Activated CD8-positive, alpha-beta memory T cell treated with anti-CD3 and anti-CD28 coated beads, Interleukin-2, amount 50 U/mL, for 4 hours (primary cell): ENCODE results near the gene GDF7.

Experiments used
- DNase-seq: peaks from one replicate; pipeline ENCODE4 v3.0.0-alpha.2; 2020

Gene GDF7

DNA sequence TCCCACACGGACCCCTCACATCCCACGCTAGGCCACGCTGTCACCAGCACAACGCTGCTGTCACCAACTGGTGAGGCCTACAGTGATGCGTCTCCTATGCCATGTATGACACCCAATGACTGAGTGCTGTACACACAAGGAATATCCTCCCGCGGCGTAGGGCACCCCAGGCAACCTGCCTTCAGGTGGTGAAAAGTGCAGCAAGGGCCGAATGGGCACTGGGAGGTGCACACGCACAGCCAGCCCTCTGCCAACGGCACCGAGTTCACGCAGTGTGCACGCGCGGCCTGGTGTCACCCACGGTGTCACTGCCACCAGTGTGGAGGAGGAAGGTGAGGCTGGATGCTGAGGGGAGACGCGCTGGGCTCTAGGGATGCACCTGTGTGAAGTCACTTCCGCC, 20.5 kb upstream of the GDF7 start:
- no peak for DNase-seq

DNA sequence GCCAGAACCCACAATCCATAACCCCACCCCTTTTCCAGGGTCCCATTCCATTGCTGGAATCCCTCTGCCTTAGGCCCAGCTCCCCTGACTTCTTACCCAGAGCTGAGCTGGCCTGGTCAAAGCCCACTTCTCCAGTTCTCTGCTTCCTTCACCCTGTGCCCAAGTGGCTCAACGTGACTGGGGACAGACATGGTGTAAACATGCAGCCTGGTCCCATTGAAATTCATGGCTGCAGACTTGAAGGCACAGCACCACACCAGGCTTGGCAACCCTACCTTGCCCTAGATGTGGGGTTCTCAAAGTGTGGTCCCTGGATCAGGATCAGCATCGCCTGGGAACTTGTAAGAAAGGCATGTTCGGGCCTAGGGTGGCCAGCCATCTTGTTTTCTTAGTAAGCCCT, 19.7 kb upstream of the GDF7 start:
- DNase-seq = no peak

DNA sequence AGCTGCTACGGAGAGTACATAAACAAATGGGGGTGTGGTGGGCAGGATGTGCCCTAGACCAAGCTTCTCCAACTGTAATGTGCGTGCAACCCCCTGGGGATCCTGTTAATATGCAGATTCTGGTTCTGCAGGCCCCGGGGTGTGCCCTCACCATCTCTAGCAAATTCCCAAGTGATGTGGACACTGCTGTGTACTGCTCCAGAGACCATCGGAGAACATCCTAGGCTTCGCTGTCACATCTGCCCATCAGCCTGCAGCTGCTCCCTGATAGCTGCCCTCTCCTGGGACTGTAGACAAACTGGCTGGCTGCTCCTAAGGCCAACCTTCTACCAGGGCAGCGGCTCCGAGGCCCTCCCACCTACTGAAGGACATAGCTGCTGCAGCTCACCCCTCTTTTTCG, 19.2 kb upstream of the GDF7 start:
- no peak for DNase-seq

DNA sequence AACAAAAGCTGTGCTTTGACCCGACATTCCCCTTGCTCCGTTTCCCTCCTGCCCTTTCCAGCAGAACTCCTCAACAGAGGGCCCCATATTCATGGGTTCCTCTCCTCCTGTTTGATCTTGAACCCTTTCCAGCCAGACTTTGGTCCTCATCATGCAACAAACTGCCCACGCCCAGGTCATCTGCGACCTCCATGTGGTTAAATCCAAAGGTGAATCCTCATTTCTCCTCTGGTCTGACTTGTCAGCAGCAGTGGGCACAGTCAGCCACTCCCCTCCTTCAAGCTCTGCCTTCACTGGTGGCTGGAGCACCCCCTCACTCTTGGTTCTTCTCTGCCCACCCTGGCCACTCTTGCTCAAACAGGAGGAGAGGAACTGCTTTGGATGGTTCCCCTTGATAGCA, 18.7 kb upstream of the GDF7 start:
- DNase-seq = no peak

DNA sequence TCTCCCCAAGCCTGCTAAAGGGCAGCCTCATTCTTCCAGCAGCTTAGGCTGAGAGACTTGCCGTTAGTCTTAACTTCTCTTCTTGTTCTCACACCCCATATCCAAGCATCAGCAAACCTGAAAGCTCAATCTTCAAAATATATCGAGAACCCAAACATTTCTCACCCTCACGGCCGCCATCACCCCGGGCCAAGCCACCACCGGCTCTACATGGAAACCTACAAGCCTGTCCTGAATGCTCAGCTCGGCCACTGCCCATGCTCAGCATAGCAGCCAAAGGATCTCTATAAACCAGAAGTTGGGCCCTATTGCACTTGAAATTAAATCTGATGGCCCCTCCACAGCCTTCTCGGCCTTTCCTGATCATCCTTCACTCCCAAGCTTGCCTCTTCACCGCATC, 18.1 kb upstream of the GDF7 start:
- DNase-seq = no peak

DNA sequence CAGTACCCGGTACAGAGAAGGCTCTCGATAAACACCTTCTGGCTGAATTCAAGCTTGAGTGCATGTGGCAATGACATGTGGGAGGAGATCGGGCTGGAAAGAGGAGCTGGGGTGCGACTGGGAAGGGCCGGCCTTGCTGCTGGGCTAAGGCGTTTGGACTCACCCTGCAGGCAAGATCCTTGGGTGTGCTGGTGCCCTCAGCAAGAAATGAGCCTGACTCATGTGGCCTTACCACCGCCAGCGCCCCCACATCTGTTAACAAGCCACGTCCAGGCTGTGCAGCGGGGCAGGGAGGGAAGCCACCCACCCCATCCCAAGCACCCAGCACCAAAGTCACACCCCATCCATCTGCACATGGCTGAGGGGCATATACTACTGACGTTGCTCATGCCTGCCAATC, 17.4 kb upstream of the GDF7 start:
- DNase-seq = no peak

DNA sequence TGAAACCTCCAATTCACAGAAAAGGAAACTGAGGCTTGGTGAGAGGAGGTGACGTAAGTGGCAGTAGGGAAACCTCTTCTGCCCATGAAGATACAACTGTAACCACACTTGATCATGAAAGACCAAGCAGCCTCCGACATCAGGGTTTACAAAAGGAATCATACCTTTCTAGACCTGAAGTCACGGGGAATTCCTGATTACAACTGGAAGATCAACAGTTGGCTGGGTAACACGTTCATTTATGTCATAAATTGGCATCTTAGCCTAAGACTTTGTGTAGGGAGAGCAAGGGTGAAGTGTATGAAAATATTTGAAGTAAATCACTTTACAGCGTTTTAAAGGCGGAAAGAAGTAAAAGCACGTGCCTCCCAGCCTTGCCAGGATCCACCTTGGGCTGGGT, 17.0 kb upstream of the GDF7 start:
- DNase-seq = no peak

DNA sequence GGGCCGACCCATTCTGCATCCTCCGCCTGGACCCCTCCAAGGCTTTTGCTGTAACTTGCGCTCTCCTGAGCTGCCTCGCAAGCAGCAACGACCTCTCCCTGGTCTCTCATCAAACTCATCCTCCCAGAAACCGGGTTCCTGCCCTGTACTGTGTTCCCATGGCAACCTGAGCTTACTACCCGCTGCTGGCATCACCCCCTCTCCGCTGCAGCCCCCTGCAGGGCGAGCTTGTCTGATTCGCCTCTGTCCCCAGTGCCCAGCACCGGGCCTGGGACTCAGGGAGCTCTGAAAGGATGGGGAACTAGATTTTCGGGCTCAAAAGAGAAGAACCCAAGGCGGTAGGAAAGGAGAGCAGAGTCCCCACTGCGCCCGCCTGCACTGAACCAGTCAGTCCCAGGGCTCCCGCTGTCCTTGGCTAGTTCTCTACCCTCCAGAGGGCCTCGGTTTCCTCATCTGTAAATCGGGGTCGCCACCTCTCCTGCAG, 16.5 kb upstream of the GDF7 start:
- no peak for DNase-seq

DNA sequence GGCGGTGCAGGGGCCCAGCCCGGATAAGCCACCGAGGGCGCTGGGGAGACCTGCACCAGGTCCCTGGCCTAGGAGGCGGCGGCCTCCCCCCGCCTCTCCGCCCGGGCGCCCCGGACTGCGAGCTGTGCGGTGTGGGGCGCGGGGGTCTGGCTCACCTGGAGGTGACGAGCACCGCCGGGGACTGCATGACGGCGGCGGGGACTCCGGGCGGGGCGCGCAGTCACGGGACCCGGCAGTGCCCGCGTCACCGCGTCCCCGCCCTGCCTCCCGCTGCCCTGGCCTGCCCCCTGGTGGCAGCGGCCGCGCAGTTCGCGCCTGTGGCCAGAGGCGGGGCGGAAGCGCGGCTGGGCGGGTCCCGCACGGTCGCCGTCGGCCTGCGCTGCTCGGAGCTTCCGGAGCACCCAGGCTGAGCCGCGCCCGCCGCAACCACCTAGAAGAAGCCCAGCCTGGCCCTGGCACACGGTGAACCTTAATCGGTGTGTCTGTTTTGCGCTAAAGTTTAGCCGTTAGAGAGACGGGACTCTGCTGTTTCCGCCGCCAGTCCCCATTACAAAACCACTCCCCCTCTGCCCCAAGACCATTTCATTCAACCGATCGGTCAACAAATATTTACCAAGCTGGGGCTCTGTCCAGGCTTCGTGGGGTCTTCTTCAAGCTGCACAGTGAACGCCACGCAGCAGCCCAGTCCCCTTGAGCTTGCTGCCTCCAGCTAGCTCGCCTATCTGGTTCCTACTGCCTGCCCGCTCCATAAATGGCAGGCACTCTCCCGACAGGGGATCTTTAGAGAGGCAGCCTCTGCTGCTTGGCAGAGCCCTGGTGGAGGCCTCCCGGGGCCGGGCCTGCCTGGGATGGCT, 15.8 kb upstream of the GDF7 start, which contains the start of gene HS1BP3:
TSS of gene HS1BP3 (minus strand) at position 222 of the 854 bp plus-strand sequence. CDS start at position 187, 35 bp downstream.
- peak; percentile 88 for DNase-seq

DNA sequence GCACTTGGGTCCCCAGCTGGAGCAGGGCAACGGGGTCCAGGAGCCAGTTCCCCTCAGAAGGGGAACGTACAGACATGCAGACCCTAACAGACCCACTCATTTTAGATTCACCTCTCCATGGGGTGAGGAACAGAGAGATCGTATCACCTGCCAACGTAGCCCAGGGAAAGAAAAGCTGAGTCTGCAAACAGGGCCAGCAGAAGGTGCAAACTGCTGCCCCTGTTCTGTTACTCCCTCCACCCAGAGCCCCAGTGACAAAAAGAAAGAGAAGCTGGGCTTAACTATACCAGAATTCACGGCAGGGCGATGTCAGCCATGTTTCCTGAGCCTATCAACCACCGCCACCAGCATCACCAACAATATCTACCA, 15.2 kb upstream of the GDF7 start:
- no peak for DNase-seq

DNA sequence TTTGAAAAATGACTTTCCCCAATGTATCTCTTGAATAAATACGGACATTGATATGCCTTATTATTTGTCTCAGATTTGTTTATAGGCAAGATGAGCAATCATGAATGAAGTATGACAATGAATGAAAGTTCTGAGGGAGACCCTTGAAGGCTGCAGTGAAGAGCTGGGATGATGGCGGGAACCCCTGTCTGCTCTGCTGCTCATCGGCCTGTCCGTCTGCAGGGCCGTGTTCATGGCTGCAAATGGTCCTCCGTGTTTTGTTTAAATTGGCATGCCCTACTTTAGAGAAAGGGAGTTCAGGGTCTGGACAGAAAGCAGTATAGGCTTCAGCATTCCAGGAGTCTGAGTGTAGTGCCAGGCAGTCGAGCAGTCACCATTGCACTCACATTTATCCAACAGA, 14.8 kb upstream of the GDF7 start:
- no peak for DNase-seq

DNA sequence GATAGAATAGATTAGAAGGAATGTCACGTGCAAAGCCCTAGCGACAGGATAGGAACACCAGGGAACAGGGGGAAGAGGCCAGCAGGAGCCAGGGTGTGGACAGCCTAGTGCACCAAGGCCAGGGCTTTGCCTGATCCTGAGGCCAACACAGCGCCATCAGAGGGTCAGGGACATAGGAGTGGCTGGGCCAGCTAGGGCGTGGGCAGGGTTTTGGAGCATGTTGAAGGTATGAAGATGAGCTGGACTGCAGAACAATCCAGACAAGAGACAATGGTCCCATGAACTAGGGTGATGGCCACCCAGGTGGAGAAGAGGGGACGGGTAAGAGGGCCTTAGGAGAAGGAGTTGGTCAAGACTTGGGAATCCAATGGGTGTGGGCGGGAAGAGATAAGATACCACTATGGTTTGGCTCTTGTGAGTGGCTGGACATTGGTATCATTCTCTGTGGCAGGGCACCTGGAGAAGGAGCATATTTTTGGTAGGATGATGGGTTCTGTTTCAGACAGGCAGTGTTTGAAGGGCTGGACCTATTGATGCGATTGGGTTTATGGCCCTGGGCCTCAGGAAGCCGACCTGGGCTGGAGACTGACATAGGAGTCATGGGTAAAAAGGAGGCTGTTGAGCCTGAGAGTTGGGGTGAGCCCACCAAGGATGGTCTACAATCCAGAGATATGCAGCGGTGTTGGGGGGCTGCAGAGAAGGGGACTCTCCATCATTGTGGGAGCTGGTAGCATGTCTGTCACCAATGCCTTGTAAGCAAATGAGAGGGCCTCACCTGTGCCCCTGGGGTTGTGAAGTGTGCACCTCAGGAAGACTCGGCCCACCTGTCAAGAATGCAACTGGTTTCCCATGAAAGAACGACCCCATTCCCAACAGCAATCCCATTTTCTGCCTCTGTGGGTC, 14.0 kb upstream of the GDF7 start:
- no peak for DNase-seq

DNA sequence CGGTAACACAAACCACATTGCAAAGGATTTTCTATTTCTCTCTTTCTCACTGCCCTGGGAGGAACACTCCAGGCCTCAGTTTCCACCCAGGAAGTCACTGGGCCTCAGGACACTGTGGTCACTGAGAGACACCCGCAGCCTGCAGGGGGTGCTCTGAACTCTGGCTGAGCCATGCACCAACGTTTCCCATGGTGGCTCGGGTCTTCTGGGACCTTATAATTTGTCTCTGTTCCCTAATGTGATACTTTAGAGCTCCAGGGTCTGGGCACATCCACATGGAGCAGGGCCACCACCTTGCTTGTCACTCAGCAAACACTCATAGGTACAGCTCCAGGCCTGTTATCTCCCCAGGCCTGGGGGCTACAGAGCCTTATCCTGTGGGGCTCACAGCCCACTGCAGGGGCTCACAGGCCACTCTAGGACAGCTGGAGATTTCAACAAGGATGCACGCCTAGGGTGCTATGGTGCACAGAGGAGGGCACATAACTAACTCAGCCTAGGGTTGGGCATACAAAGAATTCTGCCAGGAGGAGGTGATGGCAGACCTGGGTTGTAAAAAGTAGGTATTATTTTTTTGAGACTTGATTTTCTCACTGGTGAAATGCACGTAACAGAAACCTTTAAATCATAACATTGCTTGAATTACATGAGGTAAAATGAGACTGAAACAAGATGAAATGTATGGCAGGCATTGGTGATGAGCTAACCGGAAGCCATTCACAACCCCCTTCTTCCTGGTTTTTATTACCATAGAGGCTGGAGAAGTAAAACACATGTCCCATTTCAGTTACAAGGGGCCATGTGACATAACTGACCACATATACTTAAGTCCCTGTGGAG, 13.0 kb upstream of the GDF7 start:
- DNase-seq = no peak

DNA sequence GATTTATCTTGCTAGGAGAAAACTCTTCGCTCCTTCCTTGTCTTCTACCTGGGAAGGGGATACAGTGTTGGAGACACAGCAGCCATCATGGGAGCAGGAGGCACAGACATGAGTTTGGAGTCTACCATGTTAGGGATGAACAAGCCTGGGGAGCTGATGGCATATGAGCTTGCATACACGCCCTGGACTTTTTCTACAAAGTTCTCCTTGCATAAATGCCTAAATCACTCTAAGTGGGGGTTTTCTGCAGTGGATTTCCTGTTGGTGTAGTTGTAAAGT, 12.5 kb upstream of the GDF7 start:
- no peak for DNase-seq

DNA sequence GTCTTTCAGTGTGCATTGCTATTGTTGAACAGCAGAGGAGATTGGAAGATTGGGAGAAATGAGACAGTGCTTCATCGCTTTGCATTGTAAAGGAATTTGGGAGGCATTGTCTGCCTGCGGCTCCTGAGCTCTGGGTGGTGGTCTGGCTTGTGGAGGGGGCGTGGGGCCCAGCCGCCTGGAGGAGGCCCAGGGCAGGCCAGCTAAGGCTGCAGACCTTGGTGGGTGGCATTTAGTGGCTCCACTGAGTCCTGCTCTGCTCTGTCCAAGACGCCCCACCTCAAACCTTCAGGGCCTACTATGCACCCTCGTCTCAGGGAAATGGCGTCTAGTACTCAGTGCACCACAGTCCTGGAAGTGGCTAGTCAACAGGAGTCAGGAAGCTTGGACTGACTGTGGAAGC, 10.4 kb upstream of the GDF7 start:
- DNase-seq = no peak

DNA sequence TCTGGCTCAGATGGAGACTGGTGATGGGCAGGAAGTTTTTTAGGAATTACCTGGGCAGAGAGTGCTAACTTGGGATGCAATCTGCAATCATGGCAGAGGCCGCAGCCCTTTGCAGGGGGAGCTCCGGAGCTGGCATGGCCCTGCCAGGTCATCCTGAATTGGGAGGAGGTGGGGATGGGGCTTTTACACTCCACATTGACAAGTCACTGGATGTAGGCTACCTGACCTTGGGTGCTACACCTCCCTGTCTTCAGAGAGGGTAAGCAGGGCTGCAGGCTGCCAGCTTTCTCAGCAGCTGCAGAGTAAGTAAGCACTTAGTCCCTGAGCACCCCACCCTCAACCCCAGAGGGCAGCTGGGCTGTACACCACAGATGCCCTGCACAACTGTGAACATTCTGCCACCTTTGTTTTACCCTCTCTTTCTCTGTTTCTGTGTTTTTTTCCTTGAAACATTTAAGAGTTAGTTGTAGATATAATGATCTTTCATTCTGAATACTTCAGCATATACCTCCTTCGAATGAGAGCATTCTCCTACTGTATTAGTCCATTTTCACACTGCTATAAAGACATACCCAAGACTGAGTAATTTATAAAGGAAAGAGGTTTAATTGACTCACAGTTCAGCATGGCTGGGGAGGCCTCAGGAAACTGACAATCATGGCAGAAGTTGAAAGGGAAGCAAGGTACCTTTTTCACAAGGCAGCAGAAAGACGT, 9.3 kb upstream of the GDF7 start:
- DNase-seq = no peak

DNA sequence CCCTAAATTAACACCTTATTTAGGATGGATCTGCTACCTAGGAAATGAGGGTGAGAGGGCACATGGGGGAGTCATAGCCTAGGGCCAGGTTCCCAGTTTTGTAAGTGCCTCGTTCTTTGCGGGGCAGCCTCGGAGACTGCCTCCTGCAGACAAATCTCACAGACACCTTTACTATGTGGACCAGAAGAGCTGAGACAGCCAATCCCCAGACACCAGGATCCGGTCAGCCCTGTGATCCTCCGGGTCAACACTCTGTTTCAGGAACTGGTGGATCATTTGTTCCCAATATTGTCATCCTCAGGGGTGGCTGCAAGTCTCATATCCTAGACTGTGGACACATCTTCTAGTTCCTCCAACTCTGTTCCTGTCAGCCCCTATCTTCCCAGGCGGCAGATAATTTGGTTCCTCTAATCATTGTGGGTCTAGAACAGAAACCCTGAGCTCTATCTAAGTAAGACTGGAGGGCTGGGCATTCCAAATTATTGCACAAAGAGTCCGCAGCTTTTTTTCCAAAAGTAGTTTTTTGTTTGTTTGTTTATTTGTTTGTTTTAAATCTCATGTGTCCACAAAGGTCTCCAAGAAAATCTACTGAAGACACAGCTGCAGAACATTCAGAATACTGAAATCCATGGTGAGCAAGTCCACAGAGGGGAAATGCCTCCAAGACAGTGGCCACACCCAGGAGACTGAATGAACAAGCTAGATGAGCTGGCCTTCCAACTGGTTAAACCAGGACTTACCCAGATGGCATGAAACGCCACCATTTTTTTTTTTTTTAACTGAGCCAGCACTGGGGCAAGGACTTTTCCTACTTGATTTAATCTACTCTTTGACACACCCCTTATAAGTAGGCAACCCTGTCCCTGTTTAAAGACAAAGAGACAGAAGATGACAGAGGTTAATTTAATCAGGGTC, 6.2 kb upstream of the GDF7 start:
- no peak for DNase-seq

DNA sequence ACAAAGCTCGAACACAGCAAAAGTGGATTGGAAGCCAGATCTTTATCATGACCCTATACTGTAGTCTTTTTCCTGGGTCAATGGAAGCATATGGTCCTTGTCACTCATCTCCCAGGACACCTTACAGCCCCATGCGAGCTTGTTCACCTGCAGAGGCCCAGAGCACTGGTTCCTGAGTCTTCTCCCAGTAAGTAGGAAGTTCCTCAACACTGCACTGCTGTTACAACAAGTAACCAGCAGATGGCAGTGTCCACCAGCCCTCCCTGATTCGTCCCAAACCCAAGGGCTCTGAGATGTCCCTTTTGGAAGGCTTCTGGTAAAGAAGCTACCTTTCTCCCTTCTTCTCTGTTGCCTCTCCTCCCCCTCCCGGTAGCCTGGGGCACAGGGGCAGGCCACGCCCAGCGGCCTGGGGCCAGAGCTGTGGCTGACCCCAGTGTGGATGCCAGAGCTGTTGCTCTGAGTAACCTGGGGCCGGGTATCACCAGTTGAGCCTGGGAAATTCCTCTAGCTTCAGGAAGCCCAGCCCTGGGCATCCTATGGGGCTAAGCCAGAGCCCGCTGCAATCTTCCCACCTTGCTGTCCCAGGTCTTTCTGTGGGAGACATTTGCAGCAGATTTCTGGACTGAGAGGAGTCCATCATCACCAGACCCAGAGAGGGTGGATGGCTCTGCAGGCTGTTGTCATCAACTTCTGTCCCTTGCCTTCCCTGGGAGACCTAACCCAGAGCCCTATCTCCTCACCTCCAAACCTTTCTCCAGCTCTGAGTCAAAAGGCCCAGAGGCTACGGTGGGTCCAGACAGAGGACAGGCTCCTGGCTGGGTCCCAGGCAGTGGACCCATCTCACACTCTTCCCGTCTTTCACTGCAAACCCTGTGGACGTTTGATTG, 5.3 kb upstream of the GDF7 start:
- peak; percentile 63 for DNase-seq

DNA sequence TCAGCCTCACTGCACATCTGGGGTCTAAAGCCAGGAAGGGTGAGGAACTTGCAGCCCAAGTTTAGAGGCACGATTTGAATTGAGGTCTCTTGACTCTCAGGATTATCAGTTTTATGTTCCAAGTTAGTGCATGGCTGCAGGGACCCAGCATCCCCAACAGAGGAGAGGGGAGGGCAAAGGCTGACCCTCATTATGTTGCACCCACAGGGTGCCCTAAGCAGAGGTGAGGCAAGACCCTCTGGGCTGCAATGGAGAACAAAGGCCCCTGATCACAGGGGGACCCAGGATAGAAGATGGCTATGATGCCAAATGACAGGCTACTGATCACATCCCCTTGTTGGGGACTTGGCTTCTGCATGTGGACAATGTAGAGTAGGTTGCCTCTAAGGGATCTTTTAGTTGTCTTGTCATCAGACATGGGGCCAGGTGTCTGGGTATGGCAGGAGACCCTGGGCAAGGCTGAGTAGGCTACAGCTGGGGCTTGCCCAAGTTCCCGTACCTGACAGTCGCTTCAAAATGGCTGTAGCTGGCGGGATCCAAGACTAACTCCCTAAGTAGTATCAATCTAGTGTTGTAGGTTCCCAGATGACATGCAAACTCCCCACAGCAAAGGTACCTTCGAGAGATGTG, 4.5 kb upstream of the GDF7 start:
- DNase-seq = no peak
